ENCODE measurements around the gene AFMID. TPM values are rescaled to one million over a fixed set of nuclear protein-coding genes. Genes with fewer than 3 reads are reported as not detected.

AFMID gene
- total RNA-seq, 1 donor from 2014 or later = 35.1 TPM

GRCh38 chr17:78173097-78173715 lies 14.0 kb upstream of the AFMID start:
- Mint-ChIP-seq H3K36me3 (ENCODE audit: unreplicated experiment) (peaks cover 3% of the 10 kb centered on the region), H3K27ac (ENCODE audit: unreplicated experiment) (peak overlapping the region; percentile 71), H3K9me3 (ENCODE audit: unreplicated experiment) (no peaks in the 10 kb centered on the region), H3K4me1 (ENCODE audit: unreplicated experiment) (peaks cover 31% of the 10 kb centered on the region), H3K4me3 (ENCODE audit: unreplicated experiment) (no peak overlapping the region), H3K27me3 (ENCODE audit: unreplicated experiment) (no peaks in the 10 kb centered on the region)
- TF ChIP-seq CTCF (IDR thresholded peaks at IDR 0.05) = no peak
- no peak for DNase-seq (ENCODE audit: extremely low spot score, unreplicated experiment)

- Mint-ChIP-seq H3K36me3 (ENCODE audit: unreplicated experiment) (peaks cover 3% of the 10 kb centered on the region), H3K4me3 (ENCODE audit: unreplicated experiment) (no peak overlapping the region), H3K27me3 (ENCODE audit: unreplicated experiment) (no peaks in the 10 kb centered on the region), H3K4me1 (ENCODE audit: unreplicated experiment) (peaks cover 33% of the 10 kb centered on the region), H3K9me3 (ENCODE audit: unreplicated experiment) (no peaks in the 10 kb centered on the region), H3K27ac (ENCODE audit: unreplicated experiment) (peak overlapping the region; percentile 56)
- DNase-seq (ENCODE audit: extremely low spot score, unreplicated experiment) = no peak
- no peak for TF ChIP-seq CTCF (IDR thresholded peaks at IDR 0.05)
Measured at GRCh38 chr17:78174346-78174869, 12.8 kb upstream of the AFMID start.

- peaks cover 3% of the 10 kb centered on the region for H3K36me3 Mint-ChIP-seq (ENCODE audit: unreplicated experiment)
- DNase-seq (ENCODE audit: extremely low spot score, unreplicated experiment) = no peak
- no peak for TF ChIP-seq CTCF (IDR thresholded peaks at IDR 0.05)
- H3K4me1 Mint-ChIP-seq (ENCODE audit: unreplicated experiment) = peaks cover 35% of the 10 kb centered on the region
- H3K9me3 Mint-ChIP-seq (ENCODE audit: unreplicated experiment) = no peaks in the 10 kb centered on the region
- no peaks in the 10 kb centered on the region for H3K27me3 Mint-ChIP-seq (ENCODE audit: unreplicated experiment)
- no peak overlapping the region for H3K4me3 Mint-ChIP-seq (ENCODE audit: unreplicated experiment)
- no peak overlapping the region for H3K27ac Mint-ChIP-seq (ENCODE audit: unreplicated experiment)
Measured at GRCh38 chr17:78174870-78175642, 12.1 kb upstream of the AFMID start.

- Mint-ChIP-seq H3K27ac (ENCODE audit: unreplicated experiment) (no peak overlapping the region), H3K27me3 (ENCODE audit: unreplicated experiment) (no peaks in the 10 kb centered on the region), H3K4me3 (ENCODE audit: unreplicated experiment) (no peak overlapping the region), H3K4me1 (ENCODE audit: unreplicated experiment) (peaks cover 41% of the 10 kb centered on the region), H3K9me3 (ENCODE audit: unreplicated experiment) (no peaks in the 10 kb centered on the region), H3K36me3 (ENCODE audit: unreplicated experiment) (peaks cover 3% of the 10 kb centered on the region)
- no peak for DNase-seq (ENCODE audit: extremely low spot score, unreplicated experiment)
- TF ChIP-seq CTCF (IDR thresholded peaks at IDR 0.05) = no peak
Measured at GRCh38 chr17:78175643-78175981, 11.6 kb upstream of the AFMID start.

GRCh38 chr17:78176548-78177025 lies 10.6 kb upstream of the AFMID start:
- Mint-ChIP-seq H3K36me3 (ENCODE audit: unreplicated experiment) (peaks cover 3% of the 10 kb centered on the region), H3K4me1 (ENCODE audit: unreplicated experiment) (peaks cover 42% of the 10 kb centered on the region), H3K27ac (ENCODE audit: unreplicated experiment) (no peak overlapping the region), H3K9me3 (ENCODE audit: unreplicated experiment) (no peaks in the 10 kb centered on the region), H3K4me3 (ENCODE audit: unreplicated experiment) (no peak overlapping the region), H3K27me3 (ENCODE audit: unreplicated experiment) (no peaks in the 10 kb centered on the region)
- peak; percentile 87 for DNase-seq (ENCODE audit: extremely low spot score, unreplicated experiment)
- TF ChIP-seq CTCF (IDR thresholded peaks at IDR 0.05) = peak; percentile 76

Data from osteocyte (in vitro differentiated cells).